Uterine smooth muscle cell (primary cell): ENCODE results near the gene MS4A2. TPM values are rescaled to one million over a fixed set of nuclear protein-coding genes. Genes with fewer than 3 reads are reported as not detected.

ENCODE experiments used
- total RNA-seq: library from RNA; depleted of rRNA; stranded (reverse); fragments of >200 nt; gene quantifications from 2 replicates; pipeline ENCODE4 v1.2.3, GENCODE V29; 2014

The MS4A2 gene
- total RNA-seq = not detected in 2 replicates

DNA sequence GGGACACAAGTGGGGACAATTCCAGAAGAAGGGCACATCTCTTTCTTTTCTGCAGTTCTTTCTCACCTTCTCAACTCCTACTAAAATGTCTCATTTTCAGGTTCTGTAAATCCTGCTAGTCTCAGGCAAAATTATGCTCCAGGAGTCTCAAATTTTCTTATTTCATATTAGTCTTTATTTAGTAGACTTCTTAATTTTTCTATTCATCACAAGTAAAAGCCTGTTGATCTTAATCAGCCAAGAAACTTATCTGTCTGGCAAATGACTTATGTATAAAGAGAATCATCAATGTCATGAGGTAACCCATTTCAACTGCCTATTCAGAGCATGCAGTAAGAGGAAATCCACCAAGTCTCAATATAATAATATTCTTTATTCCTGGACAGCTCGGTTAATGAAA, at the start of gene MS4A2:
MS4A2 (plus strand) TSS at position 301 of the 400 bp plus-strand sequence. CDS start 102 bp downstream, outside the sequence.

GRCh38 chr11:60040109-60040508, 48.4 kb upstream of the MS4A2 start, which contains the start of gene OOSP2:
TSS of gene OOSP2 (plus strand) at chr11:60040409. CDS start at chr11:60040460, 51 bp downstream.

GRCh38 chr11:60056349-60056969, 32.0 kb upstream of the MS4A2 start, which contains the start of gene MS4A3:
TSS of gene MS4A3 (plus strand) at chr11:60056665. CDS start at chr11:60061161, 4,496 bp downstream.

Other genes starting within 250 kb of the MS4A2 start
- not detected in 2 replicates for gene CBLIF, start 243.2 kb upstream of the MS4A2 start, total RNA-seq
- not detected in 2 replicates for gene TCN1, start 222.2 kb upstream of the MS4A2 start, total RNA-seq
- gene OOSP3, start 209.9 kb upstream of the MS4A2 start, total RNA-seq = not detected in 2 replicates
- gene OOSP1, start 150.2 kb upstream of the MS4A2 start, total RNA-seq = not detected in 2 replicates
- not detected in 2 replicates for gene OOSP4A, start 124.6 kb upstream of the MS4A2 start, total RNA-seq
- gene OOSP4B, start 71.5 kb upstream of the MS4A2 start, total RNA-seq = not detected in 2 replicates
- gene OOSP2, start 48.3 kb upstream of the MS4A2 start, total RNA-seq = not detected in 2 replicates
- gene MS4A3, start 32.0 kb upstream of the MS4A2 start, total RNA-seq = not detected in 2 replicates
- not detected in 2 replicates for gene MS4A6A, start 94.4 kb downstream of the MS4A2 start, total RNA-seq
- gene MS4A4E, start 154.5 kb downstream of the MS4A2 start, total RNA-seq = not detected in 2 replicates
- not detected in 2 replicates for gene MS4A4A, start 192.0 kb downstream of the MS4A2 start, total RNA-seq
- gene MS4A6E, start 238.6 kb downstream of the MS4A2 start, total RNA-seq = not detected in 2 replicates